A549 (cell line): Measurements from ENCODE around the gene CIAO2B.
"Not testable (repeated sequence)": the region's sequence is repeated elsewhere in the genome, so short reads cannot be mapped to it uniquely, and the experiment has no call there.

Source experiments
- CTCF ChIP-seq: fragments of >200 bp; sonication (Bioruptor Twin); formaldehyde crosslinking; IDR thresholded peaks from 3 replicates; pipeline ENCODE4 v1.5.1; 2016
- EHF ChIP-seq: fragments of 250-450 bp; sonication (Bioruptor Pico); IDR thresholded peaks from 2 replicates; pipeline ENCODE4 v1.5.0; 2020; ENCODE audit warnings: mild to moderate bottlenecking
- EHMT2 ChIP-seq: fragments of 200-600 bp; sonication (generic); IDR thresholded peaks from 2 replicates; pipeline ENCODE4 v1.6.1; 2016; ENCODE audit warnings: antibody characterized with exemption, low read depth, mild to moderate bottlenecking, moderate library complexity
- EP300 ChIP-seq, 2 experiments: fragments of >200 bp; sonication (Bioruptor Twin); formaldehyde crosslinking; IDR thresholded peaks; 2 replicates in 1 of 2; 3 replicates in 1 of 2; pipeline ENCODE4 v1.6.1; 2016 to 2017
- FOSL2 ChIP-seq, 2 experiments: fragments of 450-650 bp in 1 of 2; fragments of >200 bp in 1 of 2; sonication (Bioruptor Twin) in 1 of 2; formaldehyde crosslinking; IDR thresholded peaks; 2 replicates each; pipeline versions ENCODE4 v1.5.0 to v1.6.1; 2016 to 2020; ENCODE audit warnings: mild to moderate bottlenecking in 1 of 2, moderate library complexity in 1 of 2
- PBX3 ChIP-seq: IDR thresholded peaks from 2 replicates; pipeline ENCODE4 v1.6.1; 2012
- RFX5 ChIP-seq: fragments of 450-650 bp; IDR thresholded peaks from 2 replicates; pipeline ENCODE4 v1.7.1; 2014; ENCODE audit warnings: antibody characterized with exemption, mild to moderate bottlenecking, moderate library complexity
- RNF2 ChIP-seq: fragments of 200-600 bp; sonication (generic); IDR thresholded peaks from 2 replicates; pipeline ENCODE4 v1.6.1; 2016; ENCODE audit warnings: low read depth, mild to moderate bottlenecking, antibody characterized with exemption, moderate library complexity, borderline replicate concordance
- SREBF2 ChIP-seq: fragments of 450-650 bp; IDR thresholded peaks from 2 replicates; pipeline ENCODE4 v1.6.1; 2014; ENCODE audit warnings: mild to moderate bottlenecking, moderate library complexity
- TFCP2L1 ChIP-seq: fragments of 250-450 bp; sonication (Bioruptor Pico); IDR thresholded peaks from 2 replicates; pipeline ENCODE4 v1.5.0; 2021; ENCODE audit warnings: mild to moderate bottlenecking
- ZNF302 ChIP-seq: fragments of 250-450 bp; sonication (Bioruptor Pico); IDR thresholded peaks from 2 replicates; pipeline ENCODE4 v1.9.0; 2021; ENCODE audit warnings: inconsistent platforms, mild to moderate bottlenecking, moderate library complexity

GRCh38 chr16:66944971-66945370, 10.8 kb upstream of the CIAO2B start:
- TF ChIP-seq CTCF; EP300 (IDR thresholded peaks at IDR 0.05); EHF (CRISPR knock-in tag); SREBF2; PBX3; ZNF302 (CRISPR knock-in tag); RFX5; TFCP2L1 (CRISPR knock-in tag); FOSL2 (IDR thresholded peaks at IDR 0.05); FOSL2 (CRISPR knock-in tag; IDR thresholded peaks at IDR 0.05); EHMT2; RNF2: not testable (repeated sequence)
